Astrocyte (in vitro differentiated cells and primary cell): ENCODE data around the gene PIK3CD. TPM values are rescaled to one million over a fixed set of nuclear protein-coding genes. Genes with fewer than 3 reads are reported as not detected.

Experiments
- DNase-seq: peaks from one replicate; pipeline ENCODE4 v3.0.0-alpha.2; 2010; ENCODE audit warnings: low read depth
- FAIRE-seq: peaks from 2 replicates; lab custom pipeline; 2011; peaks lifted over from hg19 to GRCh38; lab: Jason Lieb, UNC
- H2AFZ ChIP-seq: 2 replicates; pipeline ENCODE4 v1.6.0; 2012; ENCODE audit warnings: low read depth, low read length, inconsistent platforms
- H3K27ac ChIP-seq: 2 replicates; pipeline ENCODE4 v1.5.1; 2011; ENCODE audit warnings: low read depth, low read length, inconsistent platforms
- H3K27me3 ChIP-seq: 2 replicates; pipeline ENCODE4 v1.6.0; 2011; ENCODE audit warnings: low read length, inconsistent platforms; ENCODE audit not compliant: insufficient read depth
- H3K36me3 ChIP-seq: 2 replicates; pipeline ENCODE4 v1.5.1; 2011; ENCODE audit warnings: low read length, inconsistent platforms; ENCODE audit not compliant: insufficient read depth
- H3K4me1 ChIP-seq: 2 replicates; pipeline ENCODE4 v1.5.1; 2011; ENCODE audit warnings: low read length, inconsistent platforms; ENCODE audit not compliant: insufficient read depth
- H3K4me2 ChIP-seq: 2 replicates; pipeline ENCODE4 v1.6.0; 2012; ENCODE audit warnings: low read length, inconsistent platforms
- H3K4me3 ChIP-seq: 2 replicates; pipeline ENCODE4 v1.5.1; 2011; ENCODE audit warnings: low read depth, mild to moderate bottlenecking, low read length, inconsistent platforms; ENCODE audit not compliant: insufficient read depth
- H3K79me2 ChIP-seq: 2 replicates; pipeline ENCODE4 v1.6.0; 2012; ENCODE audit warnings: mild to moderate bottlenecking, low read length, inconsistent platforms; ENCODE audit not compliant: insufficient read depth
- H3K9ac ChIP-seq: 2 replicates; pipeline ENCODE4 v1.6.0; 2012; ENCODE audit warnings: mild to moderate bottlenecking, low read length, inconsistent platforms
- H3K9me3 ChIP-seq: 2 replicates; pipeline ENCODE4 v1.5.1; 2012; ENCODE audit warnings: low read depth, mild to moderate bottlenecking, low read length, inconsistent platforms; ENCODE audit not compliant: insufficient read depth
- H4K20me1 ChIP-seq: 2 replicates; pipeline ENCODE4 v1.6.0; 2012; ENCODE audit warnings: low read length, inconsistent platforms; ENCODE audit not compliant: insufficient read depth
- H3K27ac Mint-ChIP-seq: one replicate; pipeline ENCODE4 v1.8.0; 2021; ENCODE audit warnings: mild to moderate bottlenecking, mixed read lengths; ENCODE audit not compliant: unreplicated experiment
- H3K27me3 Mint-ChIP-seq: one replicate; pipeline ENCODE4 v1.8.0; 2021; ENCODE audit warnings: low read depth, mixed read lengths; ENCODE audit not compliant: unreplicated experiment
- H3K36me3 Mint-ChIP-seq: one replicate; pipeline ENCODE4 v1.8.0; 2021; ENCODE audit warnings: low read depth, mixed read lengths; ENCODE audit not compliant: unreplicated experiment
- H3K4me1 Mint-ChIP-seq: one replicate; pipeline ENCODE4 v1.8.0; 2021; ENCODE audit warnings: low read depth, mixed read lengths; ENCODE audit not compliant: unreplicated experiment
- H3K4me3 Mint-ChIP-seq: one replicate; pipeline ENCODE4 v1.8.0; 2021; ENCODE audit warnings: mild to moderate bottlenecking, moderate library complexity, mixed read lengths; ENCODE audit not compliant: unreplicated experiment
- H3K9me3 Mint-ChIP-seq: one replicate; pipeline ENCODE4 v1.8.0; 2021; ENCODE audit warnings: mild to moderate bottlenecking, mixed read lengths; ENCODE audit not compliant: unreplicated experiment
- CTCF ChIP-seq: IDR thresholded peaks from 2 replicates; pipeline ENCODE4 v1.5.1; 2011; ENCODE audit warnings: low read depth, mild to moderate bottlenecking, inconsistent platforms, low read length, moderate library complexity; ENCODE audit not compliant: insufficient read depth
- EZH2 ChIP-seq: IDR thresholded peaks from 2 replicates; pipeline ENCODE4 v1.6.1; 2012; ENCODE audit warnings: mild to moderate bottlenecking, low read length, inconsistent platforms; ENCODE audit not compliant: insufficient read depth
- total RNA-seq: library from RNA; stranded (reverse); gene quantifications from 2 replicates; pipeline ENCODE4 v1.2.1, GENCODE V29; 2021

The PIK3CD gene
- total RNA-seq, 1 donor from 2014 or later: 29.5 TPM

GRCh38 chr1:9615316-9616063 is 36.0 kb upstream of the PIK3CD start:
- Histone ChIP-seq H3K36me3 (no peaks in the 10 kb centered on the region), H3K4me2 (no peak overlapping the region), H3K9me3 (no peaks in the 10 kb centered on the region), H3K27me3 (no peaks in the 10 kb centered on the region), H3K79me2 (no peaks in the 10 kb centered on the region), H3K9ac (no peak overlapping the region), H4K20me1 (no peaks in the 10 kb centered on the region), H3K4me3 (no peak overlapping the region), H2AFZ (no peak overlapping the region), H3K4me1 (no peaks in the 10 kb centered on the region), H3K27ac (no peak overlapping the region)
- peaks cover 11% of the 10 kb centered on the region for H3K27me3 Mint-ChIP-seq
- no peak for TF ChIP-seq EZH2
- peak; percentile 61 for TF ChIP-seq CTCF
- H3K4me3 Mint-ChIP-seq: no peak overlapping the region
- H3K36me3 Mint-ChIP-seq: peaks cover 3% of the 10 kb centered on the region
- DNase-seq (peak; percentile 9), FAIRE-seq (no peak)
- no peaks in the 10 kb centered on the region for H3K9me3 Mint-ChIP-seq
- H3K4me1 Mint-ChIP-seq: peaks cover 1% of the 10 kb centered on the region
- H3K27ac Mint-ChIP-seq: no peak overlapping the region

- H3K27me3 ChIP-seq: no peaks in the 10 kb centered on the region
- no peaks in the 10 kb centered on the region for H3K79me2 ChIP-seq
- H3K4me2 ChIP-seq: no peak overlapping the region
- FAIRE-seq (no peak), DNase-seq (no peak)
- no peaks in the 10 kb centered on the region for H4K20me1 ChIP-seq
- no peak overlapping the region for H2AFZ ChIP-seq
- H3K4me3 ChIP-seq: no peak overlapping the region
- no peaks in the 10 kb centered on the region for H3K36me3 Mint-ChIP-seq
- TF ChIP-seq CTCF: no peak
- no peak for TF ChIP-seq EZH2
- peaks cover 11% of the 10 kb centered on the region for H3K27me3 Mint-ChIP-seq
- H3K4me3 Mint-ChIP-seq: no peak overlapping the region
- no peaks in the 10 kb centered on the region for H3K4me1 ChIP-seq
- H3K4me1 Mint-ChIP-seq: peaks cover 1% of the 10 kb centered on the region
- H3K9me3 Mint-ChIP-seq: no peaks in the 10 kb centered on the region
- H3K9ac ChIP-seq: no peak overlapping the region
- no peak overlapping the region for H3K27ac Mint-ChIP-seq
- H3K27ac ChIP-seq: no peak overlapping the region
- no peaks in the 10 kb centered on the region for H3K36me3 ChIP-seq
- no peaks in the 10 kb centered on the region for H3K9me3 ChIP-seq
Measured at GRCh38 chr1:9618909-9619679, 32.4 kb upstream of the PIK3CD start.

- Histone ChIP-seq H3K4me1 (no peaks in the 10 kb centered on the region), H3K27me3 (no peaks in the 10 kb centered on the region), H2AFZ (no peak overlapping the region), H3K9me3 (no peaks in the 10 kb centered on the region), H3K27ac (no peak overlapping the region), H4K20me1 (no peaks in the 10 kb centered on the region), H3K9ac (no peak overlapping the region), H3K4me2 (no peak overlapping the region), H3K79me2 (no peaks in the 10 kb centered on the region), H3K36me3 (no peaks in the 10 kb centered on the region), H3K4me3 (no peak overlapping the region)
- no peak overlapping the region for H3K4me3 Mint-ChIP-seq
- no peak for TF ChIP-seq CTCF
- no peak for TF ChIP-seq EZH2
- peaks cover 1% of the 10 kb centered on the region for H3K4me1 Mint-ChIP-seq
- no peak for FAIRE-seq
- H3K27ac Mint-ChIP-seq: no peak overlapping the region
- H3K36me3 Mint-ChIP-seq: no peaks in the 10 kb centered on the region
- H3K27me3 Mint-ChIP-seq: peaks cover 15% of the 10 kb centered on the region
- no peak for DNase-seq
- no peaks in the 10 kb centered on the region for H3K9me3 Mint-ChIP-seq
Measured at GRCh38 chr1:9621032-9621431, 30.5 kb upstream of the PIK3CD start.
